PC-9 (cell line): ENCODE results near the gene NFAM1.

Experiments used
- CTCF ChIP-seq: fragments of 200-600 bp; sonication (generic); conservative IDR thresholded peaks from 2 replicates; pipeline ENCODE4 v1.6.1; 2017; ENCODE audit warnings: mixed run types, antibody characterized with exemption, mild to moderate bottlenecking, moderate library complexity
- EZH2 ChIP-seq: fragments of 200-600 bp; sonication (generic); IDR thresholded peaks from 2 replicates; pipeline ENCODE4 v1.8.0; 2017; ENCODE audit warnings: antibody characterized with exemption, low read depth

- TF ChIP-seq CTCF (no peak), EZH2 (no peak)
Measured at GRCh38 chr22:42367980-42368378, 64.2 kb downstream of the NFAM1 start.
